HEK293T (cell line): Measurements from ENCODE around the gene MAGI2.

Experiments used
- CTCF ChIA-PET: fragments of 350-600 bp; formaldehyde crosslinking; extraction: SDS; loops from one replicate; lab custom pipeline; 2021; ENCODE audit warnings: antibody characterized with exemption, inconsistent platforms; lab: Yijun Ruan, JAX
- POLR2A ChIA-PET: fragments of 350-600 bp; formaldehyde crosslinking; extraction: SDS; loops from one replicate; lab custom pipeline; 2020; ENCODE audit warnings: antibody characterized with exemption, inconsistent platforms; lab: Yijun Ruan, JAX
- DNase-seq: peaks from one replicate; pipeline ENCODE4 v3.0.0; 2012; ENCODE audit warnings: mixed read lengths; ENCODE audit errors: extremely low spot score
- ARNT ChIP-seq: fragments of 450-650 bp; IDR thresholded peaks from 2 replicates; pipeline ENCODE4 v1.6.1; 2017; ENCODE audit warnings: mild to moderate bottlenecking
- BHLHE40 ChIP-seq: fragments of 450-650 bp; IDR thresholded peaks from 2 replicates; pipeline ENCODE4 v1.6.1; 2016; ENCODE audit warnings: mild to moderate bottlenecking, moderate library complexity, borderline replicate concordance
- CTBP1 ChIP-seq: fragments of 450-650 bp; IDR thresholded peaks from 2 replicates; pipeline ENCODE4 v1.6.1; 2016; ENCODE audit warnings: borderline replicate concordance
- ELF4 ChIP-seq: fragments of 450-650 bp; IDR thresholded peaks from 2 replicates; pipeline ENCODE4 v1.6.1; 2017; ENCODE audit warnings: antibody characterized with exemption
- FOXA1 ChIP-seq: fragments of 450-650 bp; IDR thresholded peaks from 2 replicates; pipeline ENCODE4 v1.6.1; 2016; ENCODE audit warnings: mild to moderate bottlenecking
- FOXK2 ChIP-seq: fragments of 450-650 bp; IDR thresholded peaks from 2 replicates; pipeline ENCODE4 v1.6.1; 2016; ENCODE audit warnings: mild to moderate bottlenecking
- FOXM1 ChIP-seq: fragments of 450-650 bp; IDR thresholded peaks from 2 replicates; pipeline ENCODE4 v1.6.1; 2017; ENCODE audit warnings: mild to moderate bottlenecking, borderline replicate concordance
- HDGF ChIP-seq: fragments of 450-650 bp; IDR thresholded peaks from 2 replicates; pipeline ENCODE4 v1.6.1; 2017; ENCODE audit warnings: antibody characterized with exemption, borderline replicate concordance
- L3MBTL2 ChIP-seq: fragments of 450-650 bp; conservative IDR thresholded peaks from 2 replicates; pipeline ENCODE4 v1.6.1; 2016; ENCODE audit warnings: mild to moderate bottlenecking
- LEF1 ChIP-seq: fragments of 450-650 bp; IDR thresholded peaks from 2 replicates; pipeline ENCODE4 v1.6.1; 2017; ENCODE audit warnings: mild to moderate bottlenecking, borderline replicate concordance
- NFRKB ChIP-seq: fragments of 450-650 bp; IDR thresholded peaks from 2 replicates; pipeline ENCODE4 v1.6.1; 2016; ENCODE audit warnings: mild to moderate bottlenecking, moderate library complexity
- SP1 ChIP-seq: fragments of 450-650 bp; IDR thresholded peaks from 2 replicates; pipeline ENCODE4 v1.6.1; 2017
- SUZ12 ChIP-seq: fragments of 450-650 bp; IDR thresholded peaks from 2 replicates; pipeline ENCODE4 v1.6.1; 2016; ENCODE audit warnings: mild to moderate bottlenecking
- TARDBP ChIP-seq: fragments of 450-650 bp; IDR thresholded peaks from 2 replicates; pipeline ENCODE4 v1.6.1; 2016
- ZNF384 ChIP-seq: fragments of 450-650 bp; IDR thresholded peaks from 2 replicates; pipeline ENCODE4 v1.6.1; 2016
- TF ChIP-seq, protein P1 (sequence below): fragments of 450-650 bp; IDR thresholded peaks from 2 replicates; pipeline ENCODE4 v1.6.1; 2016

The MAGI2 gene

DNA sequence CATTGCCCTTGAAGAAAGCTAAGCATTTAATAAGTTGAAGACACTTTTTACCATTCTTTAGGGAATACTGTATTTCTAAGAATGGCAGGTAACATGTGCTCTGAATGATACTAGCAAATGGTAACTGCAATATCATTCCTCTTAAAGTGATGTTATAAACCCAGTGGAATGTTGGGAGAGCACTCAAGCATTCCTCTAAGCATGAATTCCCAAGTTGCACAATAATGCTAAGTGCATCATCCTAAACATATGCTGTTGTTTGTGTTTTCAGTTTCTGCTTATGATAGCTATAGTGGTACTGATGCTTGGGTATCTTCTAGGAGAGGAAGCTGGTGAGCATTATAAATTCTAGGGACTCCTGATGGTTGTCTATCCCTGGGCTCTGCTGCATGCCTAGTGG lies 980.9 kb downstream of the MAGI2 start:
- POLR2A ChIA-PET: no interaction called here
- TF ChIP-seq FOXK2: no peak
- CTCF ChIA-PET: no interaction called here
- DNase-seq: no peak

DNA sequence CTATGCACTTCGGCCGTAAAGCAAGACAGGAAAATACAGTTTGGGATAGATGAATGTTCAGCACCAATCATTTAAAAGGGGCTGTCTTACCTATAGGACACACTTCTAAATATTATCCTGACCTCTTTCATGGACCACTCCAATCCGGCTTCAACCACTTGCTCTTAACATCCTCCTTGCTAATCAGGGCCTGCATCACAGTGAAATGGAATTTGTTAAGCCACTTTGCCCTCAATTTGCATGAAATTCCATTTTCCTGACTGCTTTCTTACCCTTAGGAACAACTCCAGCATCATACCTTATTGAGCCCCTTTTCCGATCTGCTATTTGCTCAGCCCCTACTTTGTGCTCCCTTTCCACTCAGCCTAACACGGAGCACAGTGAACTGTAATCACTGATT lies 987.6 kb downstream of the MAGI2 start:
- DNase-seq: no peak
- ChIA-PET POLR2A (no interaction called here), CTCF (no interaction called here)
- no peak for TF ChIP-seq TARDBP
- TF ChIP-seq, protein P1, sequence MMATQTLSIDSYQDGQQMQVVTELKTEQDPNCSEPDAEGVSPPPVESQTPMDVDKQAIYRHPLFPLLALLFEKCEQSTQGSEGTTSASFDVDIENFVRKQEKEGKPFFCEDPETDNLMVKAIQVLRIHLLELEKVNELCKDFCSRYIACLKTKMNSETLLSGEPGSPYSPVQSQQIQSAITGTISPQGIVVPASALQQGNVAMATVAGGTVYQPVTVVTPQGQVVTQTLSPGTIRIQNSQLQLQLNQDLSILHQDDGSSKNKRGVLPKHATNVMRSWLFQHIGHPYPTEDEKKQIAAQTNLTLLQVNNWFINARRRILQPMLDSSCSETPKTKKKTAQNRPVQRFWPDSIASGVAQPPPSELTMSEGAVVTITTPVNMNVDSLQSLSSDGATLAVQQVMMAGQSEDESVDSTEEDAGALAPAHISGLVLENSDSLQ: no peak
- no peak for TF ChIP-seq HDGF

DNA sequence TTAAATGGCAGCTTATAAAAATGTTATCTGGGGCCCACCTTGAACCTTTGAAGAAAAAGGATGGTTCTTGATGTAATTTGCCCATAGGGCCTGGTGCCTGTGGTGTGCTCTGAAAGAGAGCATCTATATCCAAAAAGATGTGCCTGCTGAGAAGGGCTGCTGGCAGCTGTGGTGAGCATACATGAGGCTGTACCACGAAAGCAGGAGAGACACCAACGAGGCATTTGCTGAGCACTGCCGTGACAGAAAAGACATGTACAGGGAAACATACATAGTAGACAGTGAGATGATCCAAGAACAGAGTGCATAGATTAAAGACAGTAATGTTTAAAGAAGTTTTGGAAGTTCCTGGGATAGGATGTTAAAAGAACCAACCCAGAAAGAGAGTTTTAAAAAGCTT lies 990.4 kb downstream of the MAGI2 start:
- ChIA-PET POLR2A (no interaction called here), CTCF (no interaction called here)
- TF ChIP-seq ELF4 (no peak), FOXM1 (no peak), TARDBP (no peak), HDGF (no peak), LEF1 (no peak), L3MBTL2 (no peak), ARNT (no peak), ZNF384 (no peak), SP1 (no peak), BHLHE40 (no peak), FOXA1 (no peak), NFRKB (no peak), CTBP1 (no peak), SUZ12 (no peak)
- TF ChIP-seq, protein P1: no peak
- DNase-seq: no peak

DNA sequence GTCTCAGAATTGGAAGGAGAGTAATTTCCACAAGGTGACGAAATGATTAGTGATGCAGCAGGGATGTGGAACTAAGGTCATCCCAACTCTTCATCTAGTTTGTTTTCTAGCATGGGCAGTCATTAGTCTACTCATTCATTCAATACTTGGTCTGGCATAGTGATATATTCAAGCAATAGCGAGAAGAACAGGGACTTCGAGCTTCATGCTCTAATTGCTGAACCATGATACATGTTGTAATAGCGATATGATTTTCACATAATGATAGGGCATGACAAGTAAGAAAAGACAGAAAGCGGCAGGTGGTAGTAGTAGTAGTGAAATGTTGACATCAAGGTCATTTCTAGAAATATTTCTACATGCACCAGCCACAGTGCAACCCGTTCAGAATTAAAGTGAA lies 1002.8 kb downstream of the MAGI2 start:
- no peak for TF ChIP-seq FOXM1
- no peak for TF ChIP-seq SP1
- no peak for TF ChIP-seq L3MBTL2
- no peak for TF ChIP-seq LEF1
- no peak for TF ChIP-seq ZNF384
- DNase-seq: no peak
- ChIA-PET POLR2A (no interaction called here), CTCF (no interaction called here)

DNA sequence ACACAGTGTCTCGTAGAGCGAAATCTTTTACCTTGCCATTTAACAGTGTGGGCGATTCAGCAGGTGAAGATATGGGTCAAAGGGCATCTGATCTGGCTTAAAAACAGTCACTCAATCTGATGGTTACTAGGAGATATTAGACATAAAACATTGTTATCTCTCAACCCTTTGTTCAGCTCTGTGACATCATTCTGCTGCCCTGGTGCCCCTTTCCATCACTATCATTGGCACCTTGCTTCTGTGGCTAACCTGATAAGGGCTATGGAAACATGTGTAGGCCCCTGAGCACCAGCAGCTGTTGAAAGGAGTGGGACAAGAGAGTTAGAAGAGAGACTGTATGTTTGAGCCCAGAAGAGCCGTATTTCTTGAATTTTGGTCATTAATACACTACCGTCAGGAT lies 1004.6 kb downstream of the MAGI2 start:
- TF ChIP-seq LEF1 (no peak), SP1 (no peak), BHLHE40 (no peak), SUZ12 (no peak), FOXM1 (no peak), HDGF (no peak), ZNF384 (no peak), CTBP1 (no peak), ARNT (no peak), FOXA1 (no peak), NFRKB (no peak), ELF4 (no peak)
- TF ChIP-seq, protein P1: no peak
- POLR2A ChIA-PET: no interaction called here
- no peak for DNase-seq
- CTCF ChIA-PET: no interaction called here

DNA sequence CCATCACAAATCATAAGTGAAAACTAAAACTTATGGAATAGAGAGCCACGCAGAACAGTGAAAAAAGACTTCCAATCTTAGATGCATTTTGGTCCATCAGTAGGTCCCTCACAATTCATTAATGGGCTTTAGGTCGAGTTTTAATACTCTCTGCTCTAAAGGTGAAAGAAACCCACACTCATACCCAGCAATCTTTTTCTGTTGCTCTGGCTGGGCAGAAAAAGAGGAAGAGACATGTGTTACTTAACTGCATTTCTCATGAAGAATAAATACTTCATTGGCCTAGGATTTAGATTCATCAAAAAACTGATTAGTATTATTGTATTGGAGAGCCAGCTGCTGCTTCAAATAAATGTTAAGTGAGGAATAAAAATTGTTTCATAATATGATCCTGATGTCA lies 1009.2 kb downstream of the MAGI2 start:
- POLR2A ChIA-PET: no interaction called here
- no peak for DNase-seq
- TF ChIP-seq TARDBP (no peak), HDGF (no peak), LEF1 (no peak), ELF4 (no peak), BHLHE40 (no peak), NFRKB (no peak), FOXA1 (no peak), FOXM1 (no peak), CTBP1 (no peak), ARNT (no peak), L3MBTL2 (no peak), FOXK2 (no peak), SUZ12 (no peak), ZNF384 (no peak), SP1 (no peak)
- TF ChIP-seq, protein P1: no peak
- CTCF ChIA-PET: interaction anchor here (0.6 kb wide), 1 partner anchor 411 kb away, joined by 3 read pairs; no protein-coding TSS in a partner anchor

DNA sequence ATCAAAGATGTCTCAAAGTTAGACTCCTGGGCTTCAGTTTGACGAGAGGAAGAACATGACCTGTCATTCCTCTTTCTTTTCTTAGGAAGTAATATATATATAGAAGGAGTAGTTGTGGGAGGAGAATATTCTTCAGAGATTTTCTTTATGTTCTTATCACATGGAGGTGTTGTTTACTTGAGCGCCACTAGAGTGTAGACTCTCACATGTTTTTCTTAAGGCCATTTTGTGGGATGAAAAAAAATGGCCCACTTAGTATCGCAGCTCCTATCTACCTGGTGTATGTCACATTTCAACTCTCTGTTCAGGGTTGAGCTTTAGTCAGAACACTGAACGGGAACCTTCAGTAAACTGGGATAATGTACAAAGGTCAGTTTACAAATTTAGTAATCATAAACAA lies 1009.7 kb downstream of the MAGI2 start:
- ChIA-PET CTCF (interaction anchor here (0.6 kb wide), 1 partner anchor 411 kb away, joined by 3 read pairs; no protein-coding TSS in a partner anchor), POLR2A (no interaction called here)
- TF ChIP-seq HDGF (no peak), SUZ12 (no peak), FOXM1 (no peak), L3MBTL2 (no peak), ARNT (no peak), BHLHE40 (no peak)
- no peak for DNase-seq
